ENCODE data around the gene FKRP.

DNA sequence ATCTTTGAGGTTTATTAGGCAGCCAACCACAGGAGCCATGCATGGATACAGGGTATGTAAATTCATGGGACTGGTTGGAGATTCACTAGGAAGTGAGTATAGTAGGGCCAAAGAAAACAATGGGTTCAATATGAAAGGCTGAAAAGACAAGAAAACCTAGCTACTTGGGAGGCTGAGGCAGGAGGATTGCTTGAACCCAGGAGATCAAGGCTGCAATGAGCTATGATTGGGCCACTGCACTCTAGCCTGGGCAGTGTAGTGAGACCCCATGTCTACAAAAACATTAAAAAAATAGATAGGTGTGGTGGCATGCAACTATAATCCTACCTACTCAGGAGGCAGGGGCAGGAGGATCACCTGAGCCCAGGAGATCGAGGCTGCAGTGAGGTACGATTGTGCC, 52.9 kb downstream of the FKRP start:
- TF ChIP-seq, protein P1, sequence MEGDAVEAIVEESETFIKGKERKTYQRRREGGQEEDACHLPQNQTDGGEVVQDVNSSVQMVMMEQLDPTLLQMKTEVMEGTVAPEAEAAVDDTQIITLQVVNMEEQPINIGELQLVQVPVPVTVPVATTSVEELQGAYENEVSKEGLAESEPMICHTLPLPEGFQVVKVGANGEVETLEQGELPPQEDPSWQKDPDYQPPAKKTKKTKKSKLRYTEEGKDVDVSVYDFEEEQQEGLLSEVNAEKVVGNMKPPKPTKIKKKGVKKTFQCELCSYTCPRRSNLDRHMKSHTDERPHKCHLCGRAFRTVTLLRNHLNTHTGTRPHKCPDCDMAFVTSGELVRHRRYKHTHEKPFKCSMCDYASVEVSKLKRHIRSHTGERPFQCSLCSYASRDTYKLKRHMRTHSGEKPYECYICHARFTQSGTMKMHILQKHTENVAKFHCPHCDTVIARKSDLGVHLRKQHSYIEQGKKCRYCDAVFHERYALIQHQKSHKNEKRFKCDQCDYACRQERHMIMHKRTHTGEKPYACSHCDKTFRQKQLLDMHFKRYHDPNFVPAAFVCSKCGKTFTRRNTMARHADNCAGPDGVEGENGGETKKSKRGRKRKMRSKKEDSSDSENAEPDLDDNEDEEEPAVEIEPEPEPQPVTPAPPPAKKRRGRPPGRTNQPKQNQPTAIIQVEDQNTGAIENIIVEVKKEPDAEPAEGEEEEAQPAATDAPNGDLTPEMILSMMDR (optimal IDR thresholded peaks at IDR 0.05 in 1 of 3, IDR thresholded peaks at IDR 0.05 in 1 of 3, conservative IDR thresholded peaks at IDR 0.05 in 1 of 3; ENCODE audit: extremely low read depth in 1 of 3, insufficient read depth in 2 of 3, low read length in 3 of 3) = no peak
- no peak for TF ChIP-seq EZH2 (IDR thresholded peaks at IDR 0.05; ENCODE audit: low read length)
